ENCODE results near the gene SLX4IP. TPM values are rescaled to one million over a fixed set of nuclear protein-coding genes. Genes with fewer than 3 reads are reported as not detected.

The SLX4IP gene
- total and polyA plus RNA-seq, 10 donors, result 2.8 to 9.0 (median 5.1) TPM

DNA sequence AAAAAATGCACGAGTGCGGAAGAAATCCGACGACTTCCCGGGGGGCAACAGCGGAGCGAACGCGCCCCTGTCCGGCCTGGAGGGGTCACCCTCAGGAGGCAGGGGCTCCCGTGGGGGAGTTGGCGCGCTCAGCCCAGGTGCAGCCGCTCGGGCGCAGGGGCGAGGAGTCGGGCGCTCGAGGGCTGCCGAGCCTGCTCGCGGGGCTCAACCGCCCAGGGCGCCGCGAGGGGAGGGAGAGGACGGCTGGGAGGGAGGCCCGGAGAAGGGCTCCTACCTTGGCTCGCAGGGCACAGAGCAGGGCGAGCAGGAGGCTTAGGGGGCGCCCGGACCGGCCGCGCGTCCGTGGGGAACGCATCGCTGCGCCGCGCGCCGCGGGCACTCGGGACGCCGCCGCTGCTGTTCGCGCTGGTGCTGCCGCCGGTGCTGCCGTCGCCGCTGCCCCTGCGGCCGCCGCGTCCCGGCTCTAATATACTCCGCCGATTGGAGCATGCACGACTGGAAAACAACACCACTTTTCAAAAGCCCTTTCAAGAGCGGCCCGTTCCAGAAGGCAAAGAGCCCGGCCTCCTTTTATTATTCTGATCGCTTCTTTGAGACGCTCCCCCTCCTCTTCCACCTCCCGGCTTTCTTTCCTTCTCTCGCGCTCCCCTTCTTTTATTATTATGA is 238.2 kb downstream of the SLX4IP start:
- peak; percentile 87 for DNase-seq
- intact Hi-C loops (cut with DNase I; ENCODE audit: low total_unique reads), result loop anchor here (10.0 kb wide), 2 partner anchors 541 to 601 kb away; no protein-coding TSS in a partner anchor
- Histone ChIP-seq H3K9me3 (no peaks in the 10 kb centered on the region), H3K4me1 (peaks cover 3 to 74% (median 67%) of the 10 kb centered on the region in 6 donors), H3K27ac (peak overlapping the region; percentile 86 to 98 (median 96)), H3K4me3 (peak overlapping the region; percentile 59 to 86 (median 74)), H3K27me3 (replicated peaks in 1 of 7) (peaks cover 0 to 93% (median 19%) of the 10 kb centered on the region in 7 donors), H3K36me3 (peaks cover 0 to 9% (median 0%) of the 10 kb centered on the region in 6 donors)
- WGBS, 5 donors, result 0 to 1% (median 1%) methylated on average over 41 to 73 of the region's 73 CpGs
- TF ChIP-seq POLR2AphosphoS5 (IDR thresholded peaks at IDR 0.05), result no peak
- TF ChIP-seq POLR2A (IDR thresholded peaks at IDR 0.05), result no peak
- TF ChIP-seq, protein P1, sequence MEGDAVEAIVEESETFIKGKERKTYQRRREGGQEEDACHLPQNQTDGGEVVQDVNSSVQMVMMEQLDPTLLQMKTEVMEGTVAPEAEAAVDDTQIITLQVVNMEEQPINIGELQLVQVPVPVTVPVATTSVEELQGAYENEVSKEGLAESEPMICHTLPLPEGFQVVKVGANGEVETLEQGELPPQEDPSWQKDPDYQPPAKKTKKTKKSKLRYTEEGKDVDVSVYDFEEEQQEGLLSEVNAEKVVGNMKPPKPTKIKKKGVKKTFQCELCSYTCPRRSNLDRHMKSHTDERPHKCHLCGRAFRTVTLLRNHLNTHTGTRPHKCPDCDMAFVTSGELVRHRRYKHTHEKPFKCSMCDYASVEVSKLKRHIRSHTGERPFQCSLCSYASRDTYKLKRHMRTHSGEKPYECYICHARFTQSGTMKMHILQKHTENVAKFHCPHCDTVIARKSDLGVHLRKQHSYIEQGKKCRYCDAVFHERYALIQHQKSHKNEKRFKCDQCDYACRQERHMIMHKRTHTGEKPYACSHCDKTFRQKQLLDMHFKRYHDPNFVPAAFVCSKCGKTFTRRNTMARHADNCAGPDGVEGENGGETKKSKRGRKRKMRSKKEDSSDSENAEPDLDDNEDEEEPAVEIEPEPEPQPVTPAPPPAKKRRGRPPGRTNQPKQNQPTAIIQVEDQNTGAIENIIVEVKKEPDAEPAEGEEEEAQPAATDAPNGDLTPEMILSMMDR (IDR thresholded peaks at IDR 0.05 in 8 of 11, conservative IDR thresholded peaks at IDR 0.05 in 3 of 11), result no peak

DNA sequence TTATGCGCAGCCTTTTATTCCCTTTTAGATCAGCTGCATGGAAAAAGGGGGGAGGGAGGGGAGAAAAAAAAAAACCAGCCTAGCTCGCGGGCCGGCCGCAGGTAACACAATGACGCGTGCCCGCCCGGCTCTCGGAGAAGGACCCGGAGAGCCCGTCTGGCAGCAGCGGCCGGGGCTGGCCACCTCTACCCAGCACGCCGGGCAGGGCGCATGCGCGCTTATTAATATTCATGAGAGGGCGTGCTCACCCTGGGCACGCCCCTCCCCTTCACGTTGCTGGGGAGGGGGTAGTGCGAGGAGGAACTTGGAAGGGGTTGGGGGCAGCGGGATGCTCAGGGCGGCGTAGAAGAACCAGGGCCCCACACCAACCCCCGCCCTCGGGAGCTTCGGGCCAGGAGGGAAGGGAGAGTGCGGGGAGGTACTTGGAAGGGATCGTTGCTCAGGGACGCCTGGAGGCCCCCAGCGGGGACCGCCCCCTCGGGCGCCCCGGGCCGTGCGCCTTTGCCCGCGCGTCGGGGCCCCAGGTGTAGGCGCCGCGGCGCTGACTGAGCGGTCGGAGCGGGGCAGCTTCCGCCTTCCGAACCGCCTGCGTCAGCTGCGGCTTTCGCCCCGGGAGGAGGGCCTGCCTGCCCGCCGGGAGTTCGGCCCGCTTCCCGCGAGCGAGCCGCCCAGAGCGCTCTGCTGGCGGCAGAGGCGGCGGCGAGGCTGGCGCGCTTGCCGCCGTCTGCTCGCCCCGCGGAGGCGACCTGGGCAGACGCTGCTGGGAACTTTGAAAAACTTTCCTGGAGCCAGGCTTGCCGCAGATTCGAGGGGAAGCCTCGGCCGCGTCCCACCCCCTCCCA is 239.0 kb downstream of the SLX4IP start, which contains the start of gene JAG1:
JAG1 (minus strand) TSS at position 158 of the 842 bp plus-strand sequence. CDS start 469 bp downstream, outside the sequence.
- Histone ChIP-seq H3K4me1 (peaks cover 3 to 67% (median 60%) of the 10 kb centered on the region in 6 donors), H3K4me3 (peak within 1 kb of the TSS; percentile 59 to 86 (median 74)), H3K27ac (peak within 1 kb of the TSS; percentile 86 to 98 (median 96)), H3K27me3 (replicated peaks in 1 of 7) (peaks cover 0 to 87% (median 19%) of the 10 kb centered on the region in 7 donors), H3K36me3 (peaks cover 0 to 1% (median 0%) of the 10 kb centered on the region in 6 donors), H3K9me3 (no peaks in the 10 kb centered on the region)
- intact Hi-C loops (cut with DNase I; ENCODE audit: low total_unique reads), result loop anchor here (10.0 kb wide), 2 partner anchors 541 to 601 kb away; no protein-coding TSS in a partner anchor
- DNase-seq, result peak; percentile 95
- 0 to 1% (median 0%) methylated on average over 39 to 84 of the region's 84 CpGs for WGBS, 5 donors
- TF ChIP-seq, protein P1 (IDR thresholded peaks at IDR 0.05 in 8 of 11, conservative IDR thresholded peaks at IDR 0.05 in 3 of 11), result no peak
- TF ChIP-seq POLR2A (IDR thresholded peaks at IDR 0.05), result peak in 1 of 3 donors; percentile 91
- peak; percentile 87 to 98 (median 96) for TF ChIP-seq POLR2AphosphoS5 (IDR thresholded peaks at IDR 0.05)

DNA sequence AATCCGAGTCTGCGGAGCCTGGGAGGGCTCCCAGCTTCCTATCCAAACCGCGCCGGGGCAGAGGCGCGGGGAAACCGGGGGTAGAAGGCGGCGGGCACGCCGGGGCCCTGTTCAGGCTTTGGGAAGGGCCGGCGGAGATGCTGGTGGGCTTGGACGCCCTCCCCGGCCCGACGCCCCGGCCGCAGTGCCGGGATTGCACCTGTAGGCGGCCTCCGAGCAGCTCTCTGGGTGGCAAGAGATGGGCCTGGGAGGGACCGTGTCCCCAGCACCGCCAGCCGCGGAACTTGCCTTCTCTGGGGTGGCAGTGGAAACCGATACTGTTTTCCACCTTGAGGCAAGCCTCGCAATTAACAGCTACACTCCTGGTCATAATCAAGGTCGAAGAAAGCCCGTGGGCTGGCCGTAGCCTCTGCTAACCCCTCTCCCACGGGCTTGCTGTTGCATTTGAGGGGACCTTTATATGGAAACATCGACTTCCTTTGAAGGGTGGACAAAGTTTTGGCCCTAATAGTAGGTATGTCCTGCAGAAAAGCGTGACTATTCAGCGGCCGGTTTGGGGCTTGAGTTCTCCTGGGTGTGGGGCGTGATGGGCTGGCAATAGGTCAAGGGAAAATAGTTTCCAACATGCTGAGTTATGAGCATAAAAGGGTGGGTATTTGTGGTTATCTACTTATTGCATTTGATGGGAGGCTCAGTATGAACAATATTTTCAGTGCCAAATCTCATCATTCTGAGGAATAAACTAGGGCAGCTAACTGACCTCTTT is 239.8 kb downstream of the SLX4IP start:
- H3K27me3 ChIP-seq (replicated peaks in 1 of 7), result peaks cover 0 to 81% (median 19%) of the 10 kb centered on the region in 7 donors
- DNase-seq, result peak; percentile 93
- H3K4me1 ChIP-seq, result peaks cover 3 to 59% (median 54%) of the 10 kb centered on the region in 6 donors
- peak overlapping the region; percentile 86 to 98 (median 96) for H3K27ac ChIP-seq
- no peak for TF ChIP-seq POLR2A (IDR thresholded peaks at IDR 0.05)
- TF ChIP-seq, protein P1 (IDR thresholded peaks at IDR 0.05 in 8 of 11, conservative IDR thresholded peaks at IDR 0.05 in 3 of 11), result peak; percentile 58 to 87 (median 78)
- TF ChIP-seq POLR2AphosphoS5 (IDR thresholded peaks at IDR 0.05), result peak in 2 of 3 donors; percentile 44 to 75
- no peaks in the 10 kb centered on the region for H3K36me3 ChIP-seq
- WGBS, 5 donors, result 4 to 7% (median 5%) methylated on average over 16 to 38 of the region's 38 CpGs
- intact Hi-C loops (cut with DNase I; ENCODE audit: low total_unique reads), result loop anchor here (10.0 kb wide), 2 partner anchors 540 to 600 kb away; no protein-coding TSS in a partner anchor
- H3K9me3 ChIP-seq, result no peaks in the 10 kb centered on the region
- peak overlapping the region; percentile 59 to 86 (median 74) for H3K4me3 ChIP-seq
